Measurements from ENCODE around the gene SGSH. TPM values are rescaled to one million over a fixed set of nuclear protein-coding genes. Genes with fewer than 3 reads are reported as not detected.

Gene SGSH
- total RNA-seq, 5 donors from 2014 or later (not counting 1 experiment from before 2014, with no cell fraction given): 133 to 197 (median 155) TPM

DNA sequence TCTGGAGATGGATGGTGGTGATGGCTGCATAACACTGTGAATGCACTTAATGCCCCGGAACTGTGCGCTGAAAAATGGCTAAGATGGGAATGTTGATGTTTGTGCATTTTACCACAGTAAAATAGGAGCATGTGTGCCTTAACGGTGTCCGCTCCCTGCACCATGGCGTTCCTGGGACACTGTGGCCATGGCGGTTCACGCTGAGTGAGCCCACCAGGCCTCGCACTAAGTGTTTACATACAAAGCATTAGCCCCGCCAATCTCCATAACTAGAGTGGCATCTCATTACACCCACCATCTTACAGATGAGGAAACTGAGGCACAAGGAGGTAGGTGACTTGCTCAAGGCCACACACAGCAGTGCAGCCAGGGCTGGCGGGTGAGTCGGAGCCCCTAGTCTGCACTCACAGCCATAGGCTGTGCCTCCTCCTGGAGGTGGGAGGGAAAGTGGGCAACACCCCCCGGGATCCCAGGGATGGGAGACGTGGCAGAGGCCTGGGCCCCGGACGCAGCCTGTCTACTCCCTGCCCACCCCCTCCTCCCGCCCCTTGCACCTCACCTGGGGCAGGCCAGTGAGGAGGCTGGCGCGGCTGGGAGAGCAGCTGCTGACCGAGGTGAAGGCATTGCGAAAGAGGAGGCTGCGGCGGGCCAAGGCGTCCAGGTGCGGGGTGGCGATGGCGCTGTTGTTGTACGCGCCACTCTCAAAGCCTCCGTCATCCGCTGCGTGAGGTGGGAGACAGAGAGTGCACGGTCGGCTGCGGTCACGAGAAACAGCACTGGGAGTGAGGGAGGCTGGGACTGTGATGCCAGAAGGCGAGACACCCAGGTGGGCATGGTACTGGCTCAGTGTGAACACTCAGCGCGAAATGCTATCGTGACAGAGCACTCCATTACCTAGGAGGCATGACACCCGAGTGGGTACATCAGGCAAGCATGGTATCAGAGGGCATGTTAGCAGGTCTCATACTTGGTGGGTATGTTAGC is 3.4 kb downstream of the SGSH start:
- no peak overlapping the region for H3K27ac ChIP-seq (ENCODE audit: low read length)
- Mint-ChIP-seq H3K9me3 (no peaks in the 10 kb centered on the region), H3K27me3 (no peaks in the 10 kb centered on the region), H3K36me3 (peaks cover 17% of the 10 kb centered on the region), H3K4me3 (no peak overlapping the region), H3K4me1 (peaks cover 29 to 40% (median 37%) of the 10 kb centered on the region in 3 donors), H3K27ac (peak overlapping the region; percentile 66 to 94)
- CTCF ChIA-PET: interaction anchor here in 1 of 2 donors (0.6 kb wide), 1 partner anchor 10 kb away, joined by 3 read pairs; no protein-coding TSS in a partner anchor
- peaks cover 0 to 3% of the 10 kb centered on the region in 2 experiments for H3K27me3 ChIP-seq (replicated peaks in 1 of 2; ENCODE audit: control insufficient read depth in 2 of 2, extremely low read depth in 1 of 2, insufficient read depth in 2 of 2, low read length in 1 of 2)
- no peak overlapping the region for H3K4me3 ChIP-seq (ENCODE audit: control insufficient read depth in 1 of 2, extremely low read depth in 1 of 2, low read length in 1 of 2)
- DNase-seq (no peak), ATAC-seq (replicated peaks in 1 of 4) (no peak)
- POLR2A ChIA-PET: interaction anchor here in 1 of 2 donors (0.6 kb wide), 2 partner anchors 332 to 456 kb away, joined by 4 to 5 read pairs; no protein-coding TSS in a partner anchor
- H3K9me3 ChIP-seq: no peaks in the 10 kb centered on the region
- H3K36me3 ChIP-seq (ENCODE audit: control insufficient read depth in 2 of 2, extremely low read depth in 1 of 2, insufficient read depth in 1 of 2, low read length in 1 of 2): peaks cover 12 to 56% of the 10 kb centered on the region in 2 donors
- 100% methylated on average over 19 of the region's 40 CpGs for WGBS (ENCODE audit: insufficient coverage)
- peaks cover 0 to 47% of the 10 kb centered on the region in 2 experiments for H3K4me1 ChIP-seq (ENCODE audit: control insufficient read depth in 1 of 2, extremely low read depth in 1 of 2, insufficient read depth in 2 of 2, low read length in 2 of 2)

DNA sequence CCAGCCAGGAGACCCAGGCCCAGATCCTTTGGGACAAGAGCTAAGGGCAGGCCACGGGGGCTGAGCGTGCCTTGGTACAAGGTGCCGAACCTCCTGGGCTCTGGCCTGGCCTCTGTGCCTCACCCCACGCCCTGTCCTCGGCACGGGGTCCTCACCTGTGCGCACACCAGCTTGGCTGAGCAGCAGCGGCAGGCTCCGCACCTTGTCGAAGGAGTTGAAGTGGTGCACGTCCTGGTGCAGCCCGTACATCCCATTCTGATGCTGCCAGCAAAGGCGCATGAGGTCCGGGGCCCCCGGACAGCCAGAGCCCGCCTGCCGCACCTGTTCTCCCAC is 5.3 kb downstream of the SGSH start:
- H3K36me3 Mint-ChIP-seq: peaks cover 22% of the 10 kb centered on the region
- H3K4me3 Mint-ChIP-seq: no peak overlapping the region
- H3K27ac ChIP-seq (ENCODE audit: low read length): no peak overlapping the region
- ChIA-PET POLR2A (no interaction called here), CTCF (no interaction called here)
- H3K9me3 ChIP-seq: no peaks in the 10 kb centered on the region
- no peak for ATAC-seq (replicated peaks in 1 of 4)
- peaks cover 0 to 3% of the 10 kb centered on the region in 2 experiments for H3K27me3 ChIP-seq (replicated peaks in 1 of 2; ENCODE audit: control insufficient read depth in 2 of 2, extremely low read depth in 1 of 2, insufficient read depth in 2 of 2, low read length in 1 of 2)
- no peaks in the 10 kb centered on the region for H3K27me3 Mint-ChIP-seq
- H3K4me1 Mint-ChIP-seq: peaks cover 23 to 33% (median 32%) of the 10 kb centered on the region in 3 donors
- H3K36me3 ChIP-seq (ENCODE audit: control insufficient read depth in 2 of 2, extremely low read depth in 1 of 2, insufficient read depth in 1 of 2, low read length in 1 of 2): peaks cover 27 to 76% of the 10 kb centered on the region in 2 donors
- H3K9me3 Mint-ChIP-seq: no peaks in the 10 kb centered on the region
- 95% methylated on average over 16 of the region's 17 CpGs for WGBS (ENCODE audit: insufficient coverage)
- H3K4me1 ChIP-seq (ENCODE audit: control insufficient read depth in 1 of 2, extremely low read depth in 1 of 2, insufficient read depth in 2 of 2, low read length in 2 of 2): peaks cover 0 to 34% of the 10 kb centered on the region in 2 experiments
- H3K4me3 ChIP-seq (ENCODE audit: control insufficient read depth in 1 of 2, extremely low read depth in 1 of 2, low read length in 1 of 2): no peak overlapping the region
- DNase-seq: no peak
- H3K27ac Mint-ChIP-seq: no peak overlapping the region

DNA sequence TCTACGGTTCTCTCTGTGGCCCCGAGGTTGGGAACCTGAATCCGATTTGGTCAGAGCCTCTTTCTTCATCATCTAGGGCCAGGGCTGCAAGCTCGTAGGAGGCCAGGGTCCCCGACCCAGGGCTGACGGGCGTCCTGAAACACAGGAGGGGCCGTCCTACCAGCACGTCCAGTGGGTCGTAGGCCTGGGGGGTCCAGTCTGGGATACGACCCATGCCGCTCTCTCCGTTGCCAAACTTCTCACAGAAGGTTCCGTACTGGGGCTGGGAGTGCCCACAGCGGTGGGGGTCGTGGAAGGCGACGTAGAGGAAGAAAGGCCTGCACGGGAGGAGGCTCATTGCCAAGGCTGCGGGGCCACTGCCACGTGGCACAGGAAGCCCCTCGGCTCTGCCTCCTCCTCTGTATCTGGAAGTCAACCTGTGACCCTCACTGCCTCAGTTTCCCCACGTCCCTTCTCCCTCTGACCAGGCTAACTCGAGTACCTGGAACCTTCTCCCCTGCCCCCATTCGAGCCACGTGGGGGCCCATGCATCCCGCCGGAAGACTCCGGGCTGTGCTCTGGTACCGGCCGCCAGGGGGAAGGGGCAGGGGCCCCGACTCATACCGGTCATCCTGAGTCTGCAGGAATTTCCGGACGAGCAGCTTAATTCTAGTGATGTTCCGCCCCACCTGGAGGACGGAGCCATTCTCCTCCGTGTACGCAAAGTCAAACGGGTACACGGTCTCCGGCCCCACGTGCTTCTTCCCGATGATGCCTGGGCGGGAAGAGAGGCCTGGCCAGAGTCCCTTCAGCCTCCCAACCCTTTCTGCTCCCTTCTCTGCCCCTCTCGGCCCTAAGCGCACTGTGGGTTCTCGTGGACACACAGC is 5.9 kb downstream of the SGSH start:
- ATAC-seq (replicated peaks in 1 of 4) (no peak), DNase-seq (no peak)
- Histone ChIP-seq H3K4me3 (ENCODE audit: control insufficient read depth in 1 of 2, extremely low read depth in 1 of 2, low read length in 1 of 2) (no peak overlapping the region), H3K27ac (ENCODE audit: low read length) (no peak overlapping the region), H3K27me3 (replicated peaks in 1 of 2; ENCODE audit: control insufficient read depth in 2 of 2, extremely low read depth in 1 of 2, insufficient read depth in 2 of 2, low read length in 1 of 2) (peaks cover 0 to 3% of the 10 kb centered on the region in 2 experiments), H3K9me3 (no peaks in the 10 kb centered on the region), H3K36me3 (ENCODE audit: control insufficient read depth in 2 of 2, extremely low read depth in 1 of 2, insufficient read depth in 1 of 2, low read length in 1 of 2) (peaks cover 29 to 82% of the 10 kb centered on the region in 2 donors), H3K4me1 (ENCODE audit: control insufficient read depth in 1 of 2, extremely low read depth in 1 of 2, insufficient read depth in 2 of 2, low read length in 2 of 2) (peaks cover 0 to 28% of the 10 kb centered on the region in 2 experiments)
- Mint-ChIP-seq H3K36me3 (peaks cover 22% of the 10 kb centered on the region), H3K27ac (no peak overlapping the region), H3K27me3 (no peaks in the 10 kb centered on the region), H3K4me3 (no peak overlapping the region), H3K4me1 (peaks cover 17 to 30% (median 28%) of the 10 kb centered on the region in 3 donors), H3K9me3 (no peaks in the 10 kb centered on the region)
- WGBS (ENCODE audit: insufficient coverage): 93% methylated on average over 41 of the region's 48 CpGs
- CTCF ChIA-PET: no interaction called here
- POLR2A ChIA-PET: no interaction called here

DNA sequence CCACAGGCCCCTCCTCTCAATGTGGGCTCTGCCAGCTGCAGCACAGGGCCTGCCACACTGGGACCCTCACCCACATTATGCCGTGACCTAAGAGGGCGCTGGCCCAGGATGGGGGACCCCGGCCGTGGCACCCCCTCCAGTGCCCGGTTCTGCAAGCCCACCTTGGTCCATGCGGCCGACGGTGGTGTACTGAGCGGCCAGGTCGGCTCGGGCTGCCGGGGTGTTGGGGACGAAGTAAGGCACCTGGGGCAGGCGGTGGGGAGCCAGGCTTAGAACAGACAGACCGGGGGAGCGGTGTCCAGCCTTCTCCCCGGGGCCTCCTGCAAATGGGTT is 6.5 kb downstream of the SGSH start:
- CTCF ChIA-PET: no interaction called here
- Histone ChIP-seq H3K27me3 (replicated peaks in 1 of 2; ENCODE audit: control insufficient read depth in 2 of 2, extremely low read depth in 1 of 2, insufficient read depth in 2 of 2, low read length in 1 of 2) (peaks cover 0 to 3% of the 10 kb centered on the region in 2 experiments), H3K4me1 (ENCODE audit: control insufficient read depth in 1 of 2, extremely low read depth in 1 of 2, insufficient read depth in 2 of 2, low read length in 2 of 2) (peaks cover 0 to 22% of the 10 kb centered on the region in 2 experiments), H3K36me3 (ENCODE audit: control insufficient read depth in 2 of 2, extremely low read depth in 1 of 2, insufficient read depth in 1 of 2, low read length in 1 of 2) (peaks cover 35 to 86% of the 10 kb centered on the region in 2 donors), H3K4me3 (ENCODE audit: control insufficient read depth in 1 of 2, extremely low read depth in 1 of 2, low read length in 1 of 2) (no peak overlapping the region), H3K27ac (ENCODE audit: low read length) (no peak overlapping the region), H3K9me3 (no peaks in the 10 kb centered on the region)
- Mint-ChIP-seq H3K4me3 (no peak overlapping the region), H3K36me3 (peaks cover 22% of the 10 kb centered on the region), H3K4me1 (peaks cover 10 to 23% (median 21%) of the 10 kb centered on the region in 3 donors), H3K27ac (no peak overlapping the region), H3K9me3 (no peaks in the 10 kb centered on the region), H3K27me3 (no peaks in the 10 kb centered on the region)
- ATAC-seq (replicated peaks in 1 of 4) (no peak), DNase-seq (no peak)
- POLR2A ChIA-PET: no interaction called here
- WGBS (ENCODE audit: insufficient coverage): 98% methylated on average over 15 of the region's 17 CpGs

DNA sequence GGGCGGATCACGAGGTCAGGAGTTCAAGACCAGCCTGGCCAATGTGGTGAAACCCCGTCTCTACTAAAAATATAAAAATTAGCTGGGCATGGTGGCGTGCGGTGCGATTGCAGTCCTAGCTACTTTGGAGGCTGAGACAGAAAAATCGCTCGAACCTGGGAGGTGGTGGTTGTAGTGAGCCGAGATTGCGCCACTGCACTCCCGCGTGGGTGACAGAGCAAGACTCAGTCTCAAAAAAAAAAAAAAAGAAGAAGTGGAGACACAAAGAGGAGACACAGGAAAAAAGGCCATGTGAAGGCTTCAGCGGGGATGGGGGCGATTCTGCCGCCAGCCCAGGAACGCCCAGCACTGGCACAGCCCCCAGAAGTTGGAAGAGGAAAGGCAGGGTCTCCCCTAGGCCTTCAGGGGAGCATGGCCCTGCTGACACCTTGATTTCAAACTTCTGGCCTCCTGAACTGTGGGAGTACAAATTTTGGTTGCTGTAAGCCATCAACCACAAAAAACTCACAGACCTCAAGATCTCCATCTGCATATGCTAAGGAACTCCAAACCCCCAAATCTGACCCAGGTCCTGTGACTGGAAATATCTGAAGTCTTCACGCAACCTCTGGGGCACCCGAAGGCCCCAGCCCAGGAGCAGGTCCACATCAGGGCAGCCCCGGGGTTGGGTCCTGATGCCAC is 7.0 kb downstream of the SGSH start:
- no peak overlapping the region for H3K4me3 Mint-ChIP-seq
- ATAC-seq (replicated peaks in 1 of 4) (no peak), DNase-seq (peak in 2 of 35 experiments; percentile 5 to 20)
- POLR2A ChIA-PET: no interaction called here
- peaks cover 0 to 3% of the 10 kb centered on the region in 2 experiments for H3K27me3 ChIP-seq (replicated peaks in 1 of 2; ENCODE audit: control insufficient read depth in 2 of 2, extremely low read depth in 1 of 2, insufficient read depth in 2 of 2, low read length in 1 of 2)
- no peaks in the 10 kb centered on the region for H3K27me3 Mint-ChIP-seq
- CTCF ChIA-PET: no interaction called here
- H3K27ac Mint-ChIP-seq: no peak overlapping the region
- peaks cover 7 to 18% (median 16%) of the 10 kb centered on the region in 3 donors for H3K4me1 Mint-ChIP-seq
- H3K4me3 ChIP-seq (ENCODE audit: control insufficient read depth in 1 of 2, extremely low read depth in 1 of 2, low read length in 1 of 2): no peak overlapping the region
- H3K4me1 ChIP-seq (ENCODE audit: control insufficient read depth in 1 of 2, extremely low read depth in 1 of 2, insufficient read depth in 2 of 2, low read length in 2 of 2): peaks cover 0 to 17% of the 10 kb centered on the region in 2 experiments
- WGBS (ENCODE audit: insufficient coverage): 72% methylated on average over 17 of the region's 19 CpGs
- no peaks in the 10 kb centered on the region for H3K9me3 Mint-ChIP-seq
- H3K9me3 ChIP-seq: no peaks in the 10 kb centered on the region
- H3K27ac ChIP-seq (ENCODE audit: low read length): no peak overlapping the region
- peaks cover 22% of the 10 kb centered on the region for H3K36me3 Mint-ChIP-seq
- peaks cover 35 to 88% of the 10 kb centered on the region in 2 donors for H3K36me3 ChIP-seq (ENCODE audit: control insufficient read depth in 2 of 2, extremely low read depth in 1 of 2, insufficient read depth in 1 of 2, low read length in 1 of 2)

DNA sequence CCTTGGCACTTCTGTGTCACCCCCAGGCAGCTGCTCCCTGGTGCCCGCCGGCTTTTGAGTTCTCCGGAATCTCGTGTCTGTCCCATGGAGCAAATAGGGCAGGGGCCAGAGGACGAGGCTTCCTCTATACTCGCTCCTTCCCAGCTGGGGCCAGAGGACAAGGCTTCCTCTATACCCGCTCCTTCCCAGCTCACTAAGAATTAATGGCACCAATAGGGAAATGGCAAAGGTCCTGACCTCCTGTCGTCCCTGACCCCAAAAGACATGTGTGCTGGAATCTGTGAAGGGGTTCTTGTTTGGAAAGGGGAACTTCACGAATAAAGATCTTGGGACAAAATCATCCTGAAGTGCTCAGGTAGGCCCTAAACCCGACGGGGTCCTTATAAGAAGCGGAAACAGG is 7.6 kb downstream of the SGSH start:
- CTCF ChIA-PET: no interaction called here
- no peaks in the 10 kb centered on the region for H3K27me3 Mint-ChIP-seq

More for the DNA sequence above, 7.6 kb downstream of the SGSH start:
- Histone ChIP-seq H3K36me3 (ENCODE audit: control insufficient read depth in 2 of 2, extremely low read depth in 1 of 2, insufficient read depth in 1 of 2, low read length in 1 of 2) (peaks cover 35 to 84% of the 10 kb centered on the region in 2 donors), H3K4me3 (ENCODE audit: control insufficient read depth in 1 of 2, extremely low read depth in 1 of 2, low read length in 1 of 2) (no peak overlapping the region), H3K27me3 (replicated peaks in 1 of 2; ENCODE audit: control insufficient read depth in 2 of 2, extremely low read depth in 1 of 2, insufficient read depth in 2 of 2, low read length in 1 of 2) (peaks cover 0 to 3% of the 10 kb centered on the region in 2 experiments), H3K4me1 (ENCODE audit: control insufficient read depth in 1 of 2, extremely low read depth in 1 of 2, insufficient read depth in 2 of 2, low read length in 2 of 2) (peaks cover 0 to 11% of the 10 kb centered on the region in 2 experiments), H3K9me3 (no peaks in the 10 kb centered on the region), H3K27ac (ENCODE audit: low read length) (no peak overlapping the region)
- no CpG with 5 or more reads among the region's 12 CpGs for WGBS (ENCODE audit: insufficient coverage)
- ATAC-seq (replicated peaks in 1 of 4): no peak
- Mint-ChIP-seq H3K27ac (no peak overlapping the region), H3K4me3 (no peak overlapping the region), H3K36me3 (peaks cover 19% of the 10 kb centered on the region), H3K4me1 (peaks cover 4 to 12% (median 11%) of the 10 kb centered on the region in 3 donors), H3K9me3 (no peaks in the 10 kb centered on the region)
- no peak for DNase-seq
- POLR2A ChIA-PET: no interaction called here

Measured in T-cell (primary cell).